Spleen (tissue), 11 donors: Measurements from ENCODE around the gene KLHL5. TPM values are rescaled to one million over a fixed set of nuclear protein-coding genes. Genes with fewer than 3 reads are reported as not detected.

Experiments used
- DNase-seq: peaks from one replicate; pipeline ENCODE4 v3.0.0-alpha.2; 2020
- H3K27ac ChIP-seq, 8 donors: fragments of 200-600 bp; sonication (generic) in 7 of 8; 1 replicate in 4 of 8; 2 replicates in 4 of 8; pipeline versions ENCODE4 v1.5.0 to v1.8.0; 2016 to 2021; ENCODE audit warnings: inconsistent platforms in 4 of 8, mild to moderate bottlenecking in 4 of 8, moderate library complexity in 1 of 8
- H3K27me3 ChIP-seq, 7 donors: fragments of 200-600 bp; sonication (generic) in 6 of 7; replicated peaks in 1 of 7; 1 replicate in 4 of 7; 2 replicates in 3 of 7; pipeline versions ENCODE4 v1.5.0 to v1.8.0; 2016 to 2021; ENCODE audit warnings: inconsistent platforms in 3 of 7, mild to moderate bottlenecking in 1 of 7
- H3K36me3 ChIP-seq, 6 donors: fragments of 200-600 bp; sonication (generic) in 5 of 6; 1 replicate in 4 of 6; 2 replicates in 2 of 6; pipeline versions ENCODE4 v1.5.0 to v1.8.0; 2016 to 2021; ENCODE audit warnings: inconsistent platforms in 2 of 6
- H3K4me1 ChIP-seq, 6 donors: fragments of 200-600 bp; sonication (generic) in 5 of 6; 1 replicate in 3 of 6; 2 replicates in 3 of 6; pipeline versions ENCODE4 v1.5.0 to v1.8.0; 2016 to 2021; ENCODE audit warnings: inconsistent platforms in 3 of 6
- H3K4me3 ChIP-seq, 8 donors: fragments of 200-600 bp; sonication (generic) in 7 of 8; 1 replicate in 4 of 8; 2 replicates in 4 of 8; pipeline versions ENCODE4 v1.5.0 to v1.8.0; 2016 to 2021; ENCODE audit warnings: inconsistent platforms in 4 of 8, mild to moderate bottlenecking in 4 of 8, moderate library complexity in 2 of 8
- H3K9me3 ChIP-seq, 8 donors: fragments of 200-600 bp; sonication (generic) in 7 of 8; 1 replicate in 4 of 8; 2 replicates in 4 of 8; pipeline versions ENCODE4 v1.5.0 to v1.8.0; 2016 to 2021; ENCODE audit warnings: inconsistent platforms in 4 of 8
- CTCF ChIP-seq, 11 experiments: fragments of 200-600 bp in 7 of 11; fragments of 450-650 bp in 4 of 11; sonication (generic) in 4 of 11; IDR thresholded peaks in 8 of 11; conservative IDR thresholded peaks in 3 of 11; 1 replicate in 7 of 11; 2 replicates in 4 of 11; pipeline versions ENCODE4 v1.4.0 to v1.8.0; 2016 to 2021; ENCODE audit warnings: antibody characterized with exemption in 11 of 11, inconsistent platforms in 4 of 11, mild to moderate bottlenecking in 1 of 11
- POLR2A ChIP-seq, 3 donors: fragments of 450-650 bp; IDR thresholded peaks; one replicate each; pipeline ENCODE4 v1.5.1; 2017; ENCODE audit warnings: antibody characterized with exemption in 3 of 3, mild to moderate bottlenecking in 1 of 3
- POLR2AphosphoS5 ChIP-seq, 3 donors: sonication (generic); formaldehyde crosslinking; IDR thresholded peaks; one replicate each; pipeline ENCODE4 v1.5.1; 2017; ENCODE audit warnings: antibody characterized with exemption in 3 of 3
- WGBS, 5 donors: extraction: QIAGEN DNeasy Blood & Tissue Kit in 3 of 5; methylation state at CpG; one replicate each; pipeline versions ENCODE4 v1.1.5 to v1.1.7; 2013 to 2018; 5-methylcytosine and 5-hydroxymethylcytosine counted together
- intact Hi-C: fragments of 100-400 bp; cut with DNase I; formaldehyde crosslinking; loops from one replicate; pipeline ENCODE4 v1.15.0; 2023; ENCODE audit warnings: low total_unique reads
- polyA plus RNA-seq, 3 donors: library from polyadenylated mRNA; stranded (reverse); fragments of 200-250 nt; gene quantifications; one replicate each; pipeline ENCODE4 v1.2.1, GENCODE V29; 2013
- total RNA-seq, 7 donors: library from RNA; depleted of rRNA in 3 of 7; stranded (reverse); fragments of >200 nt in 3 of 7; fragmentation: NEBNext Ultra II Directional in 4 of 7; extraction: Animal tissue kit (Norgen Biotek cat#: 25700) in 4 of 7; gene quantifications; one replicate each; pipeline versions ENCODE4 v1.1.0 to v1.2.1, GENCODE V29; 2016 to 2021
- donor health status: healthy with polysubstance abuse.
- donor health status: DM: no; HTN: no; CAD: no; lungs with moderate emphysema.
- donor health status: DM: no; HTN: no; CAD: no.
- donor health status: Bipolar disorder and iron deficiency.
- donor health status: healthy.
- donor health status: DM: no; HTN: no; CAD: no.
- donor health status: DM: yes; HTN: yes; CAD: no.

Gene KLHL5
- total and polyA plus RNA-seq, 10 donors = 7.5 to 46.9 (median 35.9) TPM

GRCh38 chr4:39039108-39039507 lies 22.9 kb upstream of the KLHL5 start:
- TF ChIP-seq POLR2AphosphoS5 (IDR thresholded peaks at IDR 0.05) (no peak), POLR2A (IDR thresholded peaks at IDR 0.05) (no peak), CTCF (IDR thresholded peaks at IDR 0.05 in 8 of 11, conservative IDR thresholded peaks at IDR 0.05 in 3 of 11) (no peak)
- 92 to 97% (median 96%) methylated on average over 3 of the region's 3 CpGs for WGBS, 5 donors
- Histone ChIP-seq H3K27ac (no peak overlapping the region), H3K4me1 (peaks cover 10 to 39% (median 18%) of the 10 kb centered on the region in 6 donors), H3K4me3 (no peak overlapping the region), H3K36me3 (no peaks in the 10 kb centered on the region), H3K9me3 (no peaks in the 10 kb centered on the region), H3K27me3 (no peaks in the 10 kb centered on the region)
- DNase-seq = no peak
- intact Hi-C loops = no loop called here

- Histone ChIP-seq H3K36me3 (no peaks in the 10 kb centered on the region), H3K4me3 (no peak overlapping the region), H3K4me1 (peaks cover 10 to 59% (median 37%) of the 10 kb centered on the region in 6 donors), H3K9me3 (no peaks in the 10 kb centered on the region), H3K27ac (peak overlapping the region in 2 of 8 donors; percentile 96 to 97), H3K27me3 (no peaks in the 10 kb centered on the region)
- TF ChIP-seq POLR2AphosphoS5 (IDR thresholded peaks at IDR 0.05) (no peak), CTCF (IDR thresholded peaks at IDR 0.05 in 8 of 11, conservative IDR thresholded peaks at IDR 0.05 in 3 of 11) (no peak), POLR2A (IDR thresholded peaks at IDR 0.05) (no peak)
- no peak for DNase-seq
- 85 to 97% (median 96%) methylated on average over 1 of the region's 1 CpG for WGBS, 5 donors
- intact Hi-C loops = no loop called here
These were observed 19.7 kb upstream of the KLHL5 start for GRCh38 chr4:39042366-39042765.

- peak overlapping the region; percentile 93 to 98 (median 96) for H3K27ac ChIP-seq
- TF ChIP-seq POLR2AphosphoS5 (IDR thresholded peaks at IDR 0.05) (peak in 1 of 3 donors; percentile 42), CTCF (IDR thresholded peaks at IDR 0.05 in 8 of 11, conservative IDR thresholded peaks at IDR 0.05 in 3 of 11) (no peak), POLR2A (IDR thresholded peaks at IDR 0.05) (no peak)
- intact Hi-C loops = no loop called here
- 68 to 76% (median 70%) methylated on average over 10 of the region's 10 CpGs for WGBS, 5 donors
- H3K36me3 ChIP-seq = no peaks in the 10 kb centered on the region
- DNase-seq = no peak
- H3K9me3 ChIP-seq = no peaks in the 10 kb centered on the region
- peak overlapping the region in 7 of 8 donors; percentile 51 to 92 (median 67) for H3K4me3 ChIP-seq
- no peaks in the 10 kb centered on the region for H3K27me3 ChIP-seq
- H3K4me1 ChIP-seq = peaks cover 16 to 59% (median 42%) of the 10 kb centered on the region in 6 donors
These were observed 18.8 kb upstream of the KLHL5 start for GRCh38 chr4:39043058-39043860.

GRCh38 chr4:39043861-39044363 lies 18.1 kb upstream of the KLHL5 start:
- intact Hi-C loops = no loop called here
- Histone ChIP-seq H3K4me1 (peaks cover 21 to 60% (median 49%) of the 10 kb centered on the region in 6 donors), H3K27me3 (no peaks in the 10 kb centered on the region), H3K27ac (peak overlapping the region; percentile 93 to 98 (median 96)), H3K36me3 (no peaks in the 10 kb centered on the region), H3K4me3 (peak overlapping the region; percentile 51 to 92 (median 66)), H3K9me3 (no peaks in the 10 kb centered on the region)
- no peak for DNase-seq
- 2 to 8% (median 4%) methylated on average over 8 of the region's 8 CpGs for WGBS, 5 donors
- TF ChIP-seq CTCF (IDR thresholded peaks at IDR 0.05 in 8 of 11, conservative IDR thresholded peaks at IDR 0.05 in 3 of 11) = no peak
- no peak for TF ChIP-seq POLR2AphosphoS5 (IDR thresholded peaks at IDR 0.05)
- no peak for TF ChIP-seq POLR2A (IDR thresholded peaks at IDR 0.05)
